GDM1 (cell line): ENCODE data around the gene UQCR10.

Experiments used
- DNase-seq: peaks from one replicate; lab custom pipeline; 2025; lab: John Stamatoyannopoulos, UW

The UQCR10 gene

GRCh38 chr22:29767171-29768051 is at the start of gene UQCR10:
TSS of gene UQCR10 (plus strand) at chr22:29767369. CDS start at chr22:29767399, 30 bp downstream.
- DNase-seq, result peak; percentile 82

GRCh38 chr22:29717789-29718188 is 49.4 kb upstream of the UQCR10 start:
- DNase-seq, result no peak

- DNase-seq, result no peak
Observed at GRCh38 chr22:29718949-29719898, 47.9 kb upstream of the UQCR10 start.

- no peak for DNase-seq
Observed at GRCh38 chr22:29719899-29720645, 47.1 kb upstream of the UQCR10 start, which contains the start of gene CABP7. TSS of gene CABP7 (plus strand) at chr22:29720003. CDS start at chr22:29720425, 422 bp downstream.

GRCh38 chr22:29720811-29721323 is 46.3 kb upstream of the UQCR10 start:
- DNase-seq, result no peak

GRCh38 chr22:29722151-29722550 is 45.0 kb upstream of the UQCR10 start:
- no peak for DNase-seq

GRCh38 chr22:29722587-29722986 is 44.6 kb upstream of the UQCR10 start:
- no peak for DNase-seq

GRCh38 chr22:29723766-29724165 is 43.4 kb upstream of the UQCR10 start:
- DNase-seq, result no peak

GRCh38 chr22:29724843-29725242 is 42.3 kb upstream of the UQCR10 start:
- DNase-seq, result no peak

GRCh38 chr22:29726106-29726505 is 41.1 kb upstream of the UQCR10 start:
- no peak for DNase-seq

- DNase-seq, result no peak
Observed at GRCh38 chr22:29726512-29727130, 40.5 kb upstream of the UQCR10 start.

- no peak for DNase-seq
Observed at GRCh38 chr22:29727131-29727523, 40.0 kb upstream of the UQCR10 start.

- no peak for DNase-seq
Observed at GRCh38 chr22:29729161-29729560, 38.0 kb upstream of the UQCR10 start.

- DNase-seq, result no peak
Observed at GRCh38 chr22:29731058-29731850, 35.9 kb upstream of the UQCR10 start.

GRCh38 chr22:29732883-29733282 is 34.3 kb upstream of the UQCR10 start:
- DNase-seq, result no peak

- DNase-seq, result no peak
Observed at GRCh38 chr22:29733362-29734201, 33.6 kb upstream of the UQCR10 start.

- DNase-seq, result no peak
Observed at GRCh38 chr22:29734406-29734805, 32.8 kb upstream of the UQCR10 start.

- no peak for DNase-seq
Observed at GRCh38 chr22:29734838-29735237, 32.3 kb upstream of the UQCR10 start.

GRCh38 chr22:29735416-29735815 is 31.8 kb upstream of the UQCR10 start:
- DNase-seq, result no peak
